Measurements from ENCODE around the gene ZNF234.
"Not testable (repeated sequence)": the region's sequence is repeated elsewhere in the genome, so short reads cannot be mapped to it uniquely, and the experiment has no call there.

ZNF234 gene

DNA sequence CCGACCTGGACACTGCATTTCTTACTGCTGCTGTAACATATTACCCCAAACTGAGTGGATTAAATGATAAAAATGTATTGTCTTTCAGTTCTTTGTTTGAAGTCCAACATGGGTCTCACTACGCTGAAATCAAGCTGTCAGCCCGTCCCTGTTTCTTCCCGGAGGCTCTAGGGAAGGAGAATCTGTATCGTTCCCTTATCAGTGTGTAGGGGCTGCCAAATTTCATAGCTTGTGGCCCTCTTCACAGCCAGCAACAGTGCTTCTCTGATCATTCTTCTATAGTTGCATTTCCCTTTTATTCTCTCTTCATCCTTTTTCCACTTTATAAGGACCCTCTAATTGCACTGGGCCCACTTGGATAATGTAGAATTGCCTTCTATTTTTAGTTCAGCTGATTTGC lies 10.1 kb downstream of the ZNF234 start:
- TF ChIP-seq POLR2A (IDR thresholded peaks at IDR 0.05; ENCODE audit: low read length) (no peak), GATA1 (IDR thresholded peaks at IDR 0.05; ENCODE audit: low read depth, low read length) (no peak)

DNA sequence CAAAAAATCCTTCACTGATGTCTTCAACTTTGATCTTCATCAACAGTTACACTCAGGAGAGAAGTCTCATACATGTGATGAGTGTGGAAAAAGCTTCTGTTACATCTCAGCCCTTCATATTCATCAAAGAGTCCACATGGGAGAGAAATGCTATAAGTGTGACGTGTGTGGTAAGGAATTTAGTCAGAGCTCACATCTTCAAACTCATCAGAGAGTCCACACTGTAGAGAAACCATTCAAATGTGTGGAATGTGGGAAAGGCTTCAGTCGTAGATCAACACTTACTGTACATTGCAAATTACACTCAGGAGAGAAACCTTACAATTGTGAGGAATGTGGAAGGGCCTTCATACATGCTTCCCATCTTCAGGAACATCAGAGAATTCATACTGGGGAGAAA lies 15.1 kb downstream of the ZNF234 start:
- TF ChIP-seq GATA1 (IDR thresholded peaks at IDR 0.05; ENCODE audit: low read depth, low read length) (no peak), POLR2A (IDR thresholded peaks at IDR 0.05; ENCODE audit: low read length) (no peak)
- no peak for DNase-seq

More for the DNA sequence above, 10.1 kb downstream of the ZNF234 start:
- no peak for DNase-seq

DNA sequence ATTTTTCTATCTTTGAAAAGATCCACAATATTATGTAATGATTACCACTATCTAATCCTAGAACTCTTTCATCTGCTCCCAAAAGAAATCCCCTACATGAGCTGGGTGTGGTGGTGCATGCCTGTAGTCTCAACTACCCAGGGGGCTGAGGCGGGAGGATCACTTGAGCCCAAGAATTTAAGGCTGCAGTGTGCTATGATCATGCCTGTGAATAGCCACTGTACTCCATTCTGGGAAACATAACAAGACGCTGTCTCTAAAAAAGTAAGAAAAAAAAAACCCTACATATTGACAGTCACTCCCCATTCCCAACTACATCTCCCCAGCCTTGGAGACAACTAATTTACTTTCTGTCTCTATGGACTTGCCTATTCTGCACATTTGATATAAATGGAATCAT lies 22.4 kb downstream of the ZNF234 start:
- DNase-seq, result no peak
- TF ChIP-seq GATA1 (IDR thresholded peaks at IDR 0.05; ENCODE audit: low read depth, low read length) (no peak), POLR2A (IDR thresholded peaks at IDR 0.05; ENCODE audit: low read length) (no peak)

DNA sequence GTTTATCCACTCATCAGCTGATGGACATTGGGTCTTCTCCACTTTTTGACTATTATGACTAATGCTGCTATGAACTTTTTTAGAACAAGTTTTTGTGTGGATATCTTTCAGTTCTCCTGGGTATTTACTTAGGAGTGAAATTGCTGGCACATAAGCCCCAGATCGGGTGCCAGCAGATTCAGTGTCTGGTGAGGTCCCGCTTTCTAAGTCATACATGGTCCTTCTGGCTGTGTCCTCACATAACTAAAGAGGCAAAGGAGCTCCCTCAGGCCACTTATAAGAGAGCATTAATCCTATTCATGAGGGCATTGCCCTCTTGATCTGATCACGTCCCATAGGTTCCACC lies 22.9 kb downstream of the ZNF234 start:
- DNase-seq, result no peak

DNA sequence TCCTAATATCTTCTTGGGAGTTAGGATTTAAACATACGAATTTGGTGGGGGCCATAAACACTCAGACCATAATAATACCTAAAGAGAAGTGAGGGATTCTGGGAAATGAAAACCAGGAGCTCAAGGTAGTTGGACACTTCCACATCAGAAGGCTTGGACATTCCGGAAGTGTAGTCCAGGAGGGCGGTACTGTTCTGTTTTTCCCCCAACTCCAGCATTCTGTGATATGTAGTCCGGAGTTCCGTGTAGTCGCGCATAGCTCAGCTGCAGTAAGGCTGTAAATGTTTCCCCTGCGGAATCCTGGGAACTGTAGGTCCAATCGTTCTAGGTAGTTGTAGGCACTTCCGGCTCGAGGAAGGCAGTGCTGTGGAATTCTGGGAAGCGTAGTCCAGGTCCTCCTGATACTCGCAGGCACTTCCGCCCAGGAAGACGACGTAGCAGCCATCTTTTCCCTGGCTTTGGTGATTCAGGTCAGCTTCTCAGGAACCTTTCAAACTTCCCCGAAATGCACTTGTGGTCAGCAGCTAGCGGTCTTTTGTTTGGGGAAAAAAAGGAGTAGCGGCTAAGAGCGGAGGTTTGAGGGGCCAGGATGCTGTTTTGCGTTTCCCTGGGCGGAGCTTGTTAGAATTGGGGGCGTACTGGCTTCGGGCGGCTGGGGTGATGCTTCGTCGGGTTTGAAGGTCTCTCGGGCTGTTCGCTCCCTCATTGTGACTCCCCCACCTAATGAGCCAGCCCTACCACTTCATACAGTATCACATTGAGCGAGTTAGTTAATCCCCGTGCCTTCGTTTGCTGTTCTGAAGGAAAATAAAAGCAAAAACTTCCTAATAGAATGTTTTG lies 23.5 kb downstream of the ZNF234 start, which contains the start of gene ZNF226:
Gene ZNF226 (plus strand): TSS at position 428 of the 840 bp plus-strand sequence. CDS start 4,981 bp downstream, outside the sequence.
- TF ChIP-seq GATA1 (IDR thresholded peaks at IDR 0.05; ENCODE audit: low read depth, low read length) (no peak), POLR2A (IDR thresholded peaks at IDR 0.05; ENCODE audit: low read length) (peak; percentile 84)
- DNase-seq, result peak; percentile 92 to 95

More for the DNA sequence above, 22.9 kb downstream of the ZNF234 start:
- TF ChIP-seq POLR2A (IDR thresholded peaks at IDR 0.05; ENCODE audit: low read length) (no peak), GATA1 (IDR thresholded peaks at IDR 0.05; ENCODE audit: low read depth, low read length) (no peak)

DNA sequence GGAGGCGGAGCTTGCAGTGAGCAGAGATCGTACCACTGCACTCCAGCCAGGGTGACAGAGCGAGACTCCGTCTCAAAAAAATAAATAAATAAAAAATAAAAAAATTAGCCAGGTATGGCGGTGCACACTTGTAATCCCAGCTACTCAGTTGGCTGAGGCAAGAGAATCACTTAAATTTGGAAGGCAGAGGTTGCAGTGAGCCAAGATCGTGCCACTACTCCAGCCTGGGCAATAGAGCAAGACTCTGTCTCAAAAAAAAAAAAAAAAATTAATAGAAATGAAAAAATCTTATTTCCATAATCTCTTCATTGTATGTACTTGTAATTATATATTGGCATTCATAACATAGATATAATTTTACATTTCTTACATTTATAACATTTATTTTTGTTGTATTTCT lies 29.3 kb downstream of the ZNF234 start:
- DNase-seq, result not testable (repeated sequence)

DNA sequence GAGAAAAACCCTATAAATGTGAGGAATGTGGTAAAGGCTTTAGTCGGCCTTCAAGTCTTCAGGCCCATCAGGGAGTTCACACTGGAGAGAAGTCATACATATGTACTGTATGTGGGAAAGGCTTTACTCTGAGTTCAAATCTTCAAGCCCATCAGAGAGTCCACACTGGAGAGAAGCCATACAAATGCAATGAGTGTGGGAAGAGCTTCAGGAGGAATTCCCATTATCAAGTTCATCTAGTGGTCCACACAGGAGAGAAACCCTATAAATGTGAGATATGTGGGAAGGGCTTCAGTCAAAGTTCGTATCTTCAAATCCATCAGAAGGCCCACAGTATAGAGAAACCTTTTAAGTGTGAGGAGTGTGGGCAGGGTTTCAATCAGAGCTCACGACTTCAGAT lies 35.2 kb downstream of the ZNF234 start:
- no peak for DNase-seq
- TF ChIP-seq POLR2A (IDR thresholded peaks at IDR 0.05; ENCODE audit: low read length) (peak; percentile 0), GATA1 (IDR thresholded peaks at IDR 0.05; ENCODE audit: low read depth, low read length) (no peak)

DNA sequence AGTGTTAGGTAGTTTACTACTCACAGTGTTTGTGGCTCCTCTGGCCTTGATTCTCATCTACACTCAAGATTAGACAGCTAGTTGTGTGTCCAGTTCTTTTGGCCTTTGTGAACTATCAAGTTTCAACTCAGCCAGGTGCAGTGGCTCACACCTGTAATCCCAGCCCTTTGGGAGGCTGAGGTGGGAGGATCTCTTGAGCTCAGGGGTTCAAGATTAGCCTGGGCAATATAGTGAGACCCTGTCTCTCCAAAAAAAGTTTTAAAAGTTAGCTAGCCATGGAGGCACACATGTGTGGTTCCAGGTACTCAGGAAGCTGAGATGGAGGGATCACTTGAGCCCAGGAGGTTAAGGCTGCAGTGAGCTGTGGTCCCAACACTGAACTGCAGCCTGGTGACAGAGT lies 39.6 kb downstream of the ZNF234 start:
- DNase-seq, result no peak
- no peak for TF ChIP-seq POLR2A (IDR thresholded peaks at IDR 0.05; ENCODE audit: low read length)
- no peak for TF ChIP-seq GATA1 (IDR thresholded peaks at IDR 0.05; ENCODE audit: low read depth, low read length)

DNA sequence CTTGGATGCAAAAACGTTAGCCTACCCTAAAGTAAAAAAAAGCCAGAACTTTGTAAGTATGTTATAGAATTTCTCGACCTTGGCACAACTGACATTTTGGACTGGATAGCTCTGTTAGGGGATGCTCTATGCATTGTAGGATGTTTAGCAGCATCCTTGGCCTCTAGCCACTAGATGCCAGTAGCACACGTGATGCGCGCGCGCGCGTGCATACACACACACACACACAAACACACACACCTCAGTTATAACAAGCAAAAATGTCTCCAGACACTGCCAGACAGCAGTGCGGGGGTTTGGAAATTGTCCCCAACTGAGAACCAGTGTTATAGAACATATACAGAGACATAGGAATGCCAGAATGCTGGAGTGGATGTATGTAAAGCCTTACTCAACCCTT lies 40.8 kb downstream of the ZNF234 start:
- no peak for DNase-seq
- no peak for TF ChIP-seq GATA1 (IDR thresholded peaks at IDR 0.05; ENCODE audit: low read depth, low read length)
- peak; percentile 12 for TF ChIP-seq POLR2A (IDR thresholded peaks at IDR 0.05; ENCODE audit: low read length)

DNA sequence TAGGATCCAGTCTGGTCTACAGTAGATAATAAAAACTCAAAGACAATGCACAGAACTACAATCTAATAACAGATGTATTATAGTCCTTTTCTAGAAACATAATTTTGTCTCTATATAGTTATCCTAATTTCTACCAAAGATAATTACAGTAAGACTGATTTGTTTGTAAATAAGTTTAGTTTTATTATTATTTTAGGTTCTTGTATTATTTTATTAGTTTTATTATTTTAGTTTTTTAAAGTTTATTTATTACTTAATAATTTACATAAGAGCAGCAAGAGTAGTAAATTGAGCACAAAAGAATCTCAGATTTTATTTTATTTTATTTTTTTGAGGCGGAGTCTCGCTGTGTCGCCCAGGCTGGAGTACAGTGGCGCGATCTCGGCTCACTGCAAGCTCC lies 48.7 kb downstream of the ZNF234 start:
- no peak for TF ChIP-seq GATA1 (IDR thresholded peaks at IDR 0.05; ENCODE audit: low read depth, low read length)
- no peak for TF ChIP-seq POLR2A (IDR thresholded peaks at IDR 0.05; ENCODE audit: low read length)
- no peak for DNase-seq

DNA sequence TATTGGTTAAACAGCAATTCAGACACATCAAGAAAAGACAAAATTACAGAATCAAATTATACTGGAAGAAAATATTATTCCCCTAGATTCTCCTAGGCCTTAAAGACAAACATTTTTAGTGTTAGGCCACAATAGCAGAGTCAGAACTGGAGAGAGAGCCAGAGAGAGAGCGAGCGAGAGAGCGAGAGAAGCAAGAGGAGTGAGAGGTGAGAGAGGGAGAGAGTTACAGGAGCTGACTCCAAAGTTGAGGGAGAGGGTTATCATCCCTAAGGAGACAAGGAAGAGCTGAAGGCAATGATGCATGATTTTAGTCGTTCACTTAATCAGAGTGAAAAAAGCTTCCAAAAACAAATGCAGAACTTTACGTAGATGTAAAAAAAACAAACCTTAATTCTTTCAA lies 50.8 kb downstream of the ZNF234 start:
- TF ChIP-seq GATA1 (IDR thresholded peaks at IDR 0.05; ENCODE audit: low read depth, low read length) (no peak), POLR2A (IDR thresholded peaks at IDR 0.05; ENCODE audit: low read length) (no peak)
- no peak for DNase-seq

DNA sequence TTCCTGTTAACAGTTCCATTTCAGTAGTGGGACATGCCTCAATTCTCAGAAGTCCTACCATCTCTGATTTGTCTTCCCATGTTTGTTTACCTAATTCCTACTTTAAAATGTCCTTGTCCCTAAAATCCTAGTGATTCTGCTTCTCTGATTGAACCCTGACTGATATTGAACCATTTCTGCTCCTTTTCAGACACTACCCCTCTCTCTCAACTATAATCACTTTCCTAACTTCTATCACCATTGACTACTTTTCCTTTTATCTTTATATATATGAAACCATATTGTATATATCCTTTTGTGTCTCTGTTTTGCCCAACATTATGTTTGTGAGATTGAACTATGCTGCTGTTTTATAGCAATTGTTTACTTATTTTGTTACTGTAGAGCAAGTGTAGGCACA lies 55.4 kb downstream of the ZNF234 start:
- TF ChIP-seq GATA1 (IDR thresholded peaks at IDR 0.05; ENCODE audit: low read depth, low read length) (no peak), POLR2A (IDR thresholded peaks at IDR 0.05; ENCODE audit: low read length) (no peak)
- no peak for DNase-seq

DNA sequence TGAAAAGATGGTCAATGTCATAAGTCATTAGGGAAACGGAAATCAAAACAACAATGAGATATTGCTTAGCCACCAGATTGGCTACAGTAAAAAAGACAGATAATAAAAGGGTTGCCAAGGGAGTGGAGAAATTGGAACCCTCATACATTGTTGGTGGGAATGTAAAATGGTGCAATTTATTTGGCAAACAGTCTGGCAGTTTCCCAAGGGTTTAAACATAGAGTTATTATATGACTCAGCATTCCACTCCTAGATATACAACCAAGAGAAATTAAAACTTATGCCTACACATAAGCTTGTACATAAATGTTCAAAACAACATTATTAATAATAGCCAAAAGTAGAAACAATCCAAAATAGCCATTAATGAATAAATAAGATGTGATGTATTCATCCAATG lies 61.1 kb downstream of the ZNF234 start:
- no peak for DNase-seq
- no peak for TF ChIP-seq POLR2A (IDR thresholded peaks at IDR 0.05; ENCODE audit: low read length)
- TF ChIP-seq GATA1 (IDR thresholded peaks at IDR 0.05; ENCODE audit: low read depth, low read length), result no peak

DNA sequence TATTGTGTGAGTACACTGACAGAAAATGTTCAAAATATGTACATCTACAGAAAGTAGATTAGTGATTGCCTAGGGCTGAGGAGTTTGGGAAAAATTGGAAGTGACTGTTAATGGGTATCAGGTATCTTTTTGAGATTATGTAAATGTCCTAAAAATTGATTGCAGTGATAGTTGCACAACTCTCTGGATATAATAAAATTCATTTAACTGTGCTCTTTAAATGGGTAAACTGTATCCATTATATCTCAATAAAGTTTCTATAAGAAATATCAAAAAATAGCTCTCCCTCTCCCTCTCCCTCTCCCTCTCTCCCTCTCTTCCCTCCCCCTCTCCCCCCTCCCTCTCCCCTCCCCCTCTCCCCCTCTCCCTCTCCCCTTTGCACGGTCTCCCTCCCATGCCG lies 61.6 kb downstream of the ZNF234 start:
- TF ChIP-seq POLR2A (IDR thresholded peaks at IDR 0.05; ENCODE audit: low read length), result no peak
- TF ChIP-seq GATA1 (IDR thresholded peaks at IDR 0.05; ENCODE audit: low read depth, low read length), result no peak
- no peak for DNase-seq

DNA sequence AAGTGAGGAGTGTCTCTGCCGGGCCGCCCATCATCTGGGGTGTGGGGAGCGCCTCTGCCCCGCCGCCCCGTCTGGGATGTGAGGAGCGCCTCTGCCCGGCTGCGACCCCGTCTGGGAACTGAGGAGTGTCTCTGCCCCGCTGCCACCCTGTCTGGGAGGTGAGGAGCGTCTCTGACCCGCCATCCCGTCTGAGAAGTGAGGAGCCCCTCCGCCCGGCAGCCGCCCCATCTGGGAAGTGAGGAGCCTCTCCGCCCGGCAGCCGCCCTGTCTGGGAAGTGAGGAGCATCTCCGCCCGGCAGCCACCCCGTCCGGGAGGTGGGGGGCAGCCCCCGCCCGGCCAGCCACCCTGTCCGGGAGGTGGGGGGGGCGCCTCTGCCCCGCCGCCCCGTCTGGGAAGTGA lies 62.5 kb downstream of the ZNF234 start:
- not testable (repeated sequence) for DNase-seq
